ENCODE results near the gene TUBA1A. TPM values are rescaled to one million over a fixed set of nuclear protein-coding genes. Genes with fewer than 3 reads are reported as not detected.
"Not testable (repeated sequence)": the region's sequence is repeated elsewhere in the genome, so short reads cannot be mapped to it uniquely, and the experiment has no call there.

Gene TUBA1A
- total RNA-seq, 1 donor from 2014 or later = 121 TPM

DNA sequence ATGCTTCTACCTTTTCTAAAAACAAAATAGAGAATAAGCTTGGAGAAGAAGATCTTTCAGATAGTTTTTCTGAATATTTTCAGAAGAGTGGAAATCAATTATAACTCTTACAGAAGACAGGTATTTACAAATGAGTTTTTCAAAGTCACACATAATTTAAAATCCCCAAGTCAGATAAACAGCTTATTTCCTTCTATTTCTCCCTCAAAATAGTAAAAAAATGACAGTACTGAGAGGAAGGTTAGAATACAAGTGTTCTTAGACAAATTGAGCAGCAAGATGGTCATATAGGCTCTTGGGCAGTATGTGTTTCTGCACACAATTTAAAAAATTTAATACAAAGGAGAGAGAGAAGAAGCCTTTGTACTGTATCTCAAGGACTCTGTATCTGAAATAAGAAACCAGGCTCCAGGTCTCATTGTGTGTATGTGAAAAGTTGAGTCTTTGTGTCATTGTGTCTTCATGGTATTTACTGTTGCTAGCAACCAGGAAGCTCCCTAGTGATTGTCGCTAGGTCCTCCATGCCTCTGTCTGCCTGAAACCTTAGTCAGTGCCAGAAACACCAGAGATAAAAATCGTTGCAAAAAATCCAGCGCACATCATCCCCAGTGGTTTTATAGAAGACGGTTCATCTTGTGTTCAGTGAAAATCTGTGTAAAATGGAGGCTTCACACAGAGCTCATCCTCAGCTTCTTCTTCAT is 12.9 kb upstream of the TUBA1A start:
- DNase-seq (ENCODE audit: low spot score) = no peak

DNA sequence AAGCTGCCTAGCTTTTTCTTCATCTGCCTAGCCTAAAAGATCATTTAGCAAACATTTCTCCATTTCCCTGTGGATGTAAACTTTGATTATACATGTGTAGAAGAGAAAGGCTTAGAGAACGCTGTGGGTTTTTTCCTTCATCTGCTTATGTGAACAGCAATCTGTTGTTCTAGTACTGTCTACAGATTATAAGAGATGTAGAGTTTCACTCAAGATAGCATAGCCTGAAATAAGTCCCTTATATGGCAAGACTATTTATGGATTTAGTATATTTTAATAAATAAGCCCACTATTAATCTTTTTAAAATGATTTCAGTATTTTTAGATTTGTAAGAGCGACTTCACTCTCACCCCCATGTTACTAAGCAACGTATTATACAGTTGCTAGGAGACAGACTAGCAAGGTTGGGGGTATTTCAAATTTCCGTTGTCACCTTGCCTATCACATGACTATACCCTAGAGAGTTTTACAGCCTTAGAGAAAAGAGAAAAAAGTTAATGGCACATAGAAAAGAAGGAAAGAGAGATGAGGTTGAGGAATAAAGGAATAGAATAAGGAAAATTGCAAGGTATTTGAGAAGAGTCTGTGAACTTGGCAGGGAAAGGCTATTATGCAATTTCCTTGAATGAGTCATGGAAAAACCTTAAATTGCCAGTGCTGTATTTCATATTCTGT is 12.2 kb upstream of the TUBA1A start:
- no peak for DNase-seq (ENCODE audit: low spot score)

DNA sequence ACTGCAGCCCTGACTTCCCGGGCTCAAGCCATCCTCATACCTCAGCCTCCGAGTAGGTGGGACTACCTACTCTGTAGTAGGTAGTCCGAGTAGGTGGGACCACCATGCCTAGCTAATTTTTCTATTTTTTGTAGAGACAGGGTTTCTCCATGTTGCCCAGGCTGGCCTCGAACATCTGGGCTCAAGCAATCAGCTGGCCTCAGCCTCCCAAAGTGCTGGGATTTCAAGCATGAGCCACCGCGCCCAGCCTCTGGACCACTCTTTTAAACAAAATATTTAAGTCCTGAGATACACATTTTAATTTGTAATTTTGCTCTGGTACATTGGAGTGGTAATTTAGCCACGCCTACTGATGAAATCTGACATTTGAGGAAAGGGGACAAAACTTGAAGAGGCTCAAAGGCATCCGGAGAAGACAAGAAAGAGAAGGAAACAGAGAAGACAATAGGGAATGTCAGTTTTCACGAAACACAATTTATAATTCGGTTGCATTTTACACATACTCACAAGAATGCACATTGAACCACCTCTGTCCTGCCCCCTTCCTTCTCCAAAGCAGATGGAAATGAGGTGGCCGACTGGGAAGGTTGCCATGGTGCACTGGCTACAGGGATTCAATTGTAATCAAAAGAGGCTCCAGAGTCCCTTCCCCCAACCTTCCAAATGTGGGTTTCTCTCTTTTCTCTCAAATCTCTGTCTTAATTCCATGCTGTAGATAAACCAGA is 9.7 kb upstream of the TUBA1A start:
- DNase-seq (ENCODE audit: low spot score) = peak; percentile 18

DNA sequence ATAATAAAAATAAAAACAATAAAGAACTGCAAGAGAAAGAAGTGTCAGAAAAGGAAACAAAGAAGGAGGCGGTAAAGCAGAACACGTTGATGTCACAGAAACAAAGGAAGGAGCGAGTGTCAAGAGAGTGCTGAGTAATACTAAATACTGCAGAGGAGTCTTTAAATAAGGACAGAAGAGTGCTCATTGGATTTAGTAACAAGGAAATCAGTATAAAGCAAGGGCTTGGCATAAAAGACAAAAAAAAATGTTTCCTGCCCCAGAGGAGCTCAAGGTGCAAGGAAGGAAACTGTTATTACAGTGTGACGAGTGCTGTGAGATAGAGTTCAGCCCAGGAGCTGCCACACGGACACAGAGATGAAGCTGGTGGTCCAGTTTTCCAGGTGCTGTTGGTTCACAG is 8.4 kb upstream of the TUBA1A start:
- DNase-seq (ENCODE audit: low spot score) = no peak

DNA sequence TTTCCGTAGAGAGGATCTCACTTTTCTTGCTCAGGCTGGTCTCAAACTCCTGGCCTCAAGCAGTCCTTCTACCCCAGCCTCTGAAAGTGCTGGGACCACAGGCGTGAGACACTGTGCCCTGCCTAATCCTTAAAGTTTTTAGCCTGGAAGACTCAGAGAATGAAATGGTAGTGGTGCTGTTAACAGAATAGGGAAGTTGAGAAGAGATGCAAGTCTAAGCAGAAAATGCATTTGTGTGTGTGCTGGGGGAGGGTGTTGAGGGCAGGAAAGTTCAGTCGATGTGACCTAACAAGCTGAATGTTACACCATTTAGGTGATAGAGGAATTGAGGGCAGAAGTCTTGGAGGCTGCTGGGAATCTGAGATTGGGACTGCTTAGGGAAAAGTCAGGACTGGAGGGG is 6.9 kb upstream of the TUBA1A start:
- DNase-seq (ENCODE audit: low spot score) = peak; percentile 18

DNA sequence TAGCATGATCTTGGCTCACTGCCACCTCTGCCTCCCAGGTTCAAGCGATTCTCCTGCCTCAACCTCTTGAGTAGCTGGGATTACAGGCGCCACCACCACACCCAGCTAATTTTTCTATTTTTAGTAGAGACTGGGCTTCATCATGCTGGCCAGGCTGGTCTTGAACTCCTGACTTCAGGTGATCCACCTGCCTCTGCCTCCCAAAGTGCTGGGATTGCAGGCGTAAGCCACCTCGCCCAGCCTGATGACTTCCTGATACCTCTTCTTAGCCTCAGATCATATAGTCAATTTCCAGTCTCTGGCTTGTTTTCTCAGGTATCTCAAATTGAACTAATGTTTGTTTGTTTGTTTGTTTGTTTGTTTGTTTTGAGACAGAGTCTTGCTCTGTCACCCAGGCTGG is 4.9 kb upstream of the TUBA1A start:
- peak; percentile 64 for DNase-seq (ENCODE audit: low spot score)

DNA sequence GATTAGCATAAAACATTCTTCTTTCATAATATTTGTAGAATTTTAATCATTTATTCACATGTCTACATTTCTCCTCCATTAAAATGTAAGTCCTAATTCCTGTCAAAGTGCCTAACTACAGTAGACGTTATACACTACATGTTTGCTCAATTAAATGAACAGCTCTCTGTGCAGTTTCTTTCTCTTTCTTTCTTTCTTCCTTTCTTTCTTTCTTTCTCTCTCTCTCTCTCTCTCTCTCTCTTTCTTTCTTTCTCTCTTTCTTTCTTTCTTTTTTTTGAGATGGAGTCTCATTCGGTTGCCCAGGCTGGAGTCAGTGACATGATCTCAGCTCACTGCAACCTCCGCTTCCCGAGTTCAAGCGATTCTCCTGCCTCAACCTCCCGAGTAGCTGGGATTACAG is 2.6 kb upstream of the TUBA1A start:
- not testable (repeated sequence) for DNase-seq (ENCODE audit: low spot score)

DNA sequence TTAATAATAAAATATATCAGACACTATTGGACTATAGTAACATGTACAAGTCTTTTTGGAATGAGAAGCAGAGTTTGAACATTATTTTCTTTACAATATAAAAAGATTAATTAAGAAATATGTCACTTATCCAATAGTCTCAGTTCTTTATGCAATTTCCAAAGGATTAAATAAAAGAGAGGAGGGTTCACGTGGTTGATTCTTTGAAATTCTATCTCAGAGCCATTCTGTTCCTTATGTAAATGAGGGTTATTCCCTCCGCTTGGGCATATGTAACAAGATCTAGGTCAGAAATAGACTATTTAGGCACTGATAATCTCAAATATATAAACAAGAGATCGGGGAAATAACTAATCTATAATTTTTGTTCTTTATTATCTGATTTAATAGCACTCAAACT is 2.1 kb upstream of the TUBA1A start:
- DNase-seq (ENCODE audit: low spot score) = no peak

DNA sequence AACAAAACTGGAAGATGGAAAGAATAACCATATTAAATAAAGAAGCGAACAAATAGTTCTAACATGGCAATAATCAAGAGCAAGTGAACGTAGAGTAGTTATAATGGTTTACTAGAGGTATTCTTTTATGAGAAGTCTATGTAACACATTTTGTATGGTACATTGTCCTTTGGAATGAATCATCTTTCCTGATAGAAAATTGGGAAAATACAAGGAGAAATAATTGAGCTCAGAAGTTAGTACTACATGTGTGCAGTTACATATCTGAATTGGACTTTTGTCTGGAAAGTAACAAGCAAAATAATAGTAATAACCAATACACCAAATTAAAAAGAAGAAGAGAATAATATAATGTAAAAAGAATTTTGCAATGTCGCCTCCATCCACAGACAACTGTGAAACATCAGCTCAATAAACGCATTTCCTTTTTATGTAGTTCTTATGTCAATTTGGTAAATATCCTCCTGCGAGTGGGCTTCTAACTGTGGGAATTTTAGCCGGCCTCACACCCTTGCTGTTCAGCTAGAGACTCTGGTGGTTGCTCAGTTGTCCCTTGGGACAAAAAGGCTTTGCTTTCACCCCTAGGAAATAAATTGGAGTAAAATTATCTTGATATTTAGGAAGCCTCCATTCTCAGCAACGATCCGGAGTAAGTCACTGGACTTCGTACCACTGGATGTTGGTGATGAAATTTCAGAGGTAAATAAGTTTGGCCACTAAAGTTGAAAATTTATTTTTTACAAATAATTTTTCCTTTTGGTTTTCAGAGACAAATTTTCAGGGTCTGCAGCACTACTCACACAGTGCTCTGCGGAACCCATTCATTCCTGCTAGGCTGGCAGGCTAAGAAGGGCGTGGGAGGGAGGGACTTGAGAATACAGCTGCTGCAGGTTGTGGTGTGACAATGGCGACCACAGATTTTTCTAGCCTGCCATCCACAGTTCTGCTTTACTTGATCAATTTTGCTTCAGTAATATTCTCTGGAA is 1.1 kb upstream of the TUBA1A start:
- DNase-seq (ENCODE audit: low spot score) = peak; percentile 9

DNA sequence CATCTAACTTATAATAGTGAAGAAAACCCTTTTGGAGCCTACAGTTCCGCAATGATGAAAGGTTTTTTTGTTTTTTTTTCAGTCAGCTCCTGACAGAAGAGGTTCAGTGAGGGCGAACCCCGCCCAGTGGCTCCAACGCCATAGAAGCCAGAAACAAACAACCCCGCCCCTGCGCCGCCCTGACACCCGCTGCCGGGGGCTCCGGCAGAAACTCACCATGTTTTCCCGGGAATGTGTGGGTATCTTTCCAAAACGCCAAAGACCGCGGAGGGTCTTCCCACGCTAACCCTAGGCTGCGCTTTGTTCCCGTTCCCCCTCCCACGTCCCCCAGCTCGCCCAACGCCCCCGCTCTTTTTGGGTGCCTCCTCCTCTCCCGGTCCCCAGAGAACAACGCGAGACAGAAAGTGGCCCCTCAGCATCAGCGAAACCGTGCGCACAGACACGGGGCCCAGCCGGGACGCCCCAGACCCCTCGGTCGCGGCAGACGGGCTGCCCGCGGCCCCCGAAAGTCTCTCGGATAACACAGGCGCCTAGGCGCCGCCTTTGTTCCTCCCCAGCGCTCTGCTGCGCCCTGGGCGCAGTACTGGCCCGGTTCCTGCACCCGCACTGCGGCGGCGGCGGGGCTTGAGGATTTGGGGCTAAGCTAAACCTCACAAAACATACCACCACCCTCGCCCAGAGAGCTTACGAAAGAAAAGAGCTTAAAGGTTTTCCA is 522 bp downstream of the TUBA1A start:
- DNase-seq (ENCODE audit: low spot score) = peak; percentile 92

DNA sequence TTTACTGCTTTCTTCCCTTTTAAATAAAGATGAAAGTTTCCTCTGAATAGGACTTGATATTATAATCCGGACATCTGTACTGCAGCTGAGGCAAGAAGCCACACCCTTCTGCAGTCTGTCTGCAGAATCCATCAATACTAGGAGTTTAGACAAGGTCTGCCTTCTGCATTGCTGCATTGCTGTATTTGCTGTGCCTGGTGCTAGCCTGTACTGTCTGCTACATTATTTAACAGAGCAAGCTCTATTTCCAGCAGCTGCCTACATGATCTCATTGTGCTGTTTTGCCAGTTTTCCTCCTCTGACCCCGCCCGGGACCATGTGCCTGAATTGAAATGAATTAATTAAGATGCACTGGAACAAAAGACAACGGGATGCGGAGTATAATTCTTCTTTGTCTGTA is 1.7 kb downstream of the TUBA1A start:
- DNase-seq (ENCODE audit: low spot score) = peak; percentile 78

DNA sequence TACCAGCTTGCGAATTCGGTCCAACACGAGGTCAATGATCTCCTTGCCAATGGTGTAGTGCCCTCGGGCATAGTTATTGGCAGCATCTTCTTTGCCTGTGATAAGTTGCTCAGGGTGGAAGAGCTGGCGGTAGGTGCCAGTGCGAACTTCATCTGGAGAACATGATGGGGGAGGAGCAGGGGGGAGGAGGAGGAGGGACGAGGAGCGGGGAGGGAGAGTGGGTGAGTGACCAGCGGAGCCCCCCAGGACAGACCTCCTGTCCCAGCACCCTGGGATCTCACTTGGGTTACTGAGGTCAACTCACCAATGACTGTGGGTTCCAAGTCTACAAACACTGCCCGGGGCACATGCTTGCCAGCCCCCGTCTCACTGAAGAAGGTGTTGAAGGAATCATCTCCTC is 2.6 kb downstream of the TUBA1A start:
- DNase-seq (ENCODE audit: low spot score) = peak; percentile 43

DNA sequence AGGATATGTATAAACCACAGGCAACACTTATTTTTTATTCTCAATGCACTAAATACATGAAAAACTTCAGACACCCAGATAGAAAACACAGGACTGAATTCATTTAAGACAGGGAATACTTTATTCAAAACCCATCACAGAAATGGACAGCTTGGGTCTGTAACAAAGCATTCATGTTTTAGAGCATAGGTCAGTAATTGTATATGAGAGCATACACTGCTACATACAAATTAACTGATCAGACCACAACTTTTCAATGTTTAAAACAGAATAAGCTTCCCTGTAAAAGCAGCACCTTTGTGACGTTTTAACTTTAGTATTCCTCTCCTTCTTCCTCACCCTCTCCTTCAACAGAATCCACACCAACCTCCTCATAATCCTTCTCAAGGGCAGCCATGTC is 4.2 kb downstream of the TUBA1A start:
- DNase-seq (ENCODE audit: low spot score) = not testable (repeated sequence)

DNA sequence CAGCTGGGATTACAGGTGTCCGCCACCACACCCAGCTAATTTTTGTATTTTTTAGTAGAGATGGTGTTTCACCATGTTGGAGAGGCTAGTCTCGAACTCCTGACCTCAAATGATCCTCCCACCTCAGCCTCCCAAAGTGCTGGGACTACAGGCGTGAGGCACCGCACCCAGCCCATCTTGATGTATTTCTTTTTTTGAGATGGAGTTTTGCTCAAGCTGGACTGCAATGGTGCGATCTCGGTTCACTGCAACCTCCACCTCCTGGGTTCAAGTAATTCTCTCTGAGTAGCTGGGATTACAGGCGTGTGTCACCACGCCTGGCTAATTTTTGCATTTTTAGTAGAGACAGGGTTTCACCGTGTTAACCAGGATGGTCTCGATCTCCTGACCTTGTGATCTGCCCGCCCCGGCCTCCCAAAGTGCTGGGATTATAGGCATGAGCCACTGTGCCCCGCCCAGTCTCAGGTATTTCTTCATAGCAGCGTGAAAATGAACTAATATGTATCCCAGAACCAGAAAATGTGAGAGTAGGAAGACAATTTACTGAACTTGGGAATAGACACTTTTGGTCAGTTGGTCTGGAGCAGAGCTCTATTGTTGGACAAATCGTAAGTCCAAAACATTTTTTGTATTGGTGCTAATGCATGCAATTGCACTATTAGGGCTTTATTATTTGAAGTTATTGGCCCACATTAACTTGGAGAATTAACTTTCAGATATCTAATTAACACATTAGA is 5.5 kb downstream of the TUBA1A start:
- DNase-seq (ENCODE audit: low spot score) = peak; percentile 24

DNA sequence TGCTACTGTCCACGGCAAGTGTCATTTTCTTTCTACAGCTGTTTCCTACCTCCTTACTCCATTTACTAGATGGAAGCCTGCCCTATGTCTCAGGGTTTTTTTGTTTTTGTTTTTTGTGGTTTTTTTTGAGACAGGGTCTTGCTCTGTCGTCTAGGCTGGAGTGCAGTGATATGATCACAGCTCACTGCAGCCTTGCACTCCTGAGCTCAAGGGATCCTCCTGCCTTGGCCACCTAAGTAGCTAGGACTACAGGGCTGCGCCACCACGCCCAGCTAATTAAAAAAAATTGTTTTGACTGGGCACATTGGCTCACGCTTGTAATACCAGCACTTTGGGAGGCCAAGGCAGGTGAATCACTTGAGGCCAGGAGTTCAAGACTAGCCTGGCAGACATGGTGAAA is 14.7 kb downstream of the TUBA1A start:
- peak; percentile 18 for DNase-seq (ENCODE audit: low spot score)

DNA sequence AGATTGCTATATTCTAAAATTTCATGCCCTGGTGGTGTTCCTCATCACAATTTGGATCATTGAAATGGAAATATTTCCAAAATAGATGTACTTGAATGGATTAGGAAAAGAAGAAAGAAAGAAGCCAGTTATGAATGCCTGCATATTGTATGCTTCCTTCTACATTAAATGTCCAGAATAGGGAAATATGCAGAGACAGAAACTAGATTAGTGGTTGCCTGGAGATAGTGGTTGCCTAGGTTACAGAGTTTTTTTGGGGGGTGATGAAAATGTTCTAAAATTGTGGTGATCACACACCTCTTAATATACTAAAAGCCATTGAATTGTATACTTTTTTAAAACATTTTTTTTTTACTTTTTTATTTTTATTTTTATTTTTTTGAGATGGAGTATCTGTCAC is 18.0 kb downstream of the TUBA1A start:
- no peak for DNase-seq (ENCODE audit: low spot score)

DNA sequence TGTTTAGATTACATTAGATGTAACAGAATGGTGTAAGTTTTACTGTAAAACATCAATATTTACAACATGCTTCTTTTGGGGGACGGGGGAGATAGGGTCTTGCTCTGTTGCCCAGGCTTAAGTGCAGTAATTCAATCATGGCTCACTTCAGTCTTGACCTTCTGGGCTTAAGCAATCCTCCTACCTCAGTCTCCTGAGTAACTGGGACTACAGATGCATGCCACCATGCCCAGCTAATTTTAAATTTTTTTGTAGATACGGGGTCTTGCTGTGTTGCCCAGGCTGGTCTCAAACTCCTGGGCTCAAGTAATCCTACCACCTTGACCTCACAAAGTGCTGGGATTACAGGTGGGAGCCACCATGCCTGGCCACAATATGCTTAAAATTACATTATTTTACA is 23.8 kb downstream of the TUBA1A start:
- no peak for DNase-seq (ENCODE audit: low spot score)

DNA sequence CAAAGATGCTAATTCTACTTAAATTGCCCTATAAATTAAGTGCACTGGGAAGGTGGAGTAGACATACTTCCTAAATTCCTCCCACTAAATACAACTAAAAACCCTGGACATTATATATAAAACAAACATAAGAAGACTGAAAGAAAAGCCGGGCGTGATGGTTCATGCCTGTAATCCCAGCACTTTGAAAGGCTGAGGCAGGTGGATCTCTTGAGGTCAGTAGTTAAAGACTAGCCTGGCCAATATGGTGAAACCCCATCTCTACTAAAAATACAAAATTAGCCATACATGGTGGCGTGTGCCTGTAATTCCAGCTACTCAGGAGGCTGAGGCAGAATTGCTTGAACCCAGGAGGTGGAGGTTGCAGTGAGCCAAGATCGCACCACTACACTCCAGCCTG is 27.0 kb downstream of the TUBA1A start:
- DNase-seq (ENCODE audit: low spot score) = peak; percentile 16

DNA sequence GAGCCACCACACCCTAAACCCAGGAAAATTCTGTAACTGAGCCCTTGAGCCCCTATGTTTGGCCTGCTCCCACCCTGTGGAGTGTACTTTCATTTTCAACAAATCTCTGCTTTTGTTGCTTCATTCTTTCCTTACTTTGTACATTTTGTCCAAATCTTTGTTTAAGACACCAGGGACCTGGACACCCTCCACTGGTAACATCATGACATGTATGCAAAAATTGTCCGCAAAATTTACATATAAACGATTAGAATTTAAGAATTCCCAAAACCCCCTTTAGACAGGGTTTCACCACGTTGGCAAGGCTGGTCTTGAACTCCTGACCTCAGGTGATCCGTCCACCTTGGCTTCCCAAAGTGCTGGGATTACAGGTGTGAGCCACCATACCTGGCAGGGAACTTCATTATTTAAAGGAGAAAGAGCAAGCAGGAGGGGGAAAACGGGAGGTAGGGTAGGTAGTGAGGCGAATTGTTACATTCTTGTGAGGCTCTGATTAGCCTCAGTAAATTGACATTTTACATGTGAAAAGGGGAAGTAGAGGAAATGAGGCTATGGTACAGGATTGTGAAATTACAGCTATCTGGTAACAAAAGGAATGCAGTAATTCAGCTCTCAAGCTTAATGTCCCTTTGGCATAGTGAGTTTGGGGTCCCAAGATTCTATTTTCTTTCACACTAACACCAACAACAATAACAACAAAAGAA is 27.6 kb downstream of the TUBA1A start:
- DNase-seq (ENCODE audit: low spot score) = peak; percentile 1

All from mesenteric fat pad (tissue), 1 donor.